T-helper 2 cell treated with Interferon-gamma antibody and Interleukin-4, amounts not matched to agents 5 μg/mL and 100 μg/mL, for 36 hours (primary cell): ENCODE measurements around the gene CALD1.

Experiments
- DNase-seq: peaks from one replicate; pipeline ENCODE4 v3.0.0; 2021; ENCODE audit warnings: low spot score
- H3K27ac Mint-ChIP-seq: one replicate; pipeline ENCODE4 v1.8.0; 2021; ENCODE audit warnings: mild to moderate bottlenecking, mixed read lengths
- H3K27me3 Mint-ChIP-seq: one replicate; pipeline ENCODE4 v1.8.0; 2021; ENCODE audit warnings: low read depth, mixed read lengths
- H3K36me3 Mint-ChIP-seq: one replicate; pipeline ENCODE4 v1.8.0; 2021; ENCODE audit warnings: low read depth, mixed read lengths
- H3K4me1 Mint-ChIP-seq: one replicate; pipeline ENCODE4 v1.8.0; 2021; ENCODE audit warnings: low read depth, mixed read lengths
- H3K4me3 Mint-ChIP-seq: one replicate; pipeline ENCODE4 v1.8.0; 2022; ENCODE audit warnings: mild to moderate bottlenecking, moderate library complexity, mixed read lengths
- H3K9me3 Mint-ChIP-seq: one replicate; pipeline ENCODE4 v1.8.0; 2021; ENCODE audit warnings: mixed read lengths

CALD1 gene

GRCh38 chr7:134922720-134923704, 143.6 kb downstream of the CALD1 start:
- Mint-ChIP-seq H3K4me1 (peaks cover 13% of the 10 kb centered on the region), H3K9me3 (no peaks in the 10 kb centered on the region), H3K27ac (no peak overlapping the region), H3K27me3 (no peaks in the 10 kb centered on the region), H3K36me3 (no peaks in the 10 kb centered on the region), H3K4me3 (no peak overlapping the region)
- DNase-seq: no peak

- no peak for DNase-seq
- Mint-ChIP-seq H3K27me3 (no peaks in the 10 kb centered on the region), H3K4me3 (no peak overlapping the region), H3K27ac (no peak overlapping the region), H3K4me1 (no peaks in the 10 kb centered on the region), H3K36me3 (no peaks in the 10 kb centered on the region), H3K9me3 (no peaks in the 10 kb centered on the region)
Observed at GRCh38 chr7:134925766-134926165, 146.3 kb downstream of the CALD1 start.

- Mint-ChIP-seq H3K4me3 (no peak overlapping the region), H3K4me1 (no peaks in the 10 kb centered on the region), H3K36me3 (no peaks in the 10 kb centered on the region), H3K9me3 (no peaks in the 10 kb centered on the region), H3K27me3 (no peaks in the 10 kb centered on the region), H3K27ac (no peak overlapping the region)
- no peak for DNase-seq
Observed at GRCh38 chr7:134926396-134926795, 147.0 kb downstream of the CALD1 start.

DNA sequence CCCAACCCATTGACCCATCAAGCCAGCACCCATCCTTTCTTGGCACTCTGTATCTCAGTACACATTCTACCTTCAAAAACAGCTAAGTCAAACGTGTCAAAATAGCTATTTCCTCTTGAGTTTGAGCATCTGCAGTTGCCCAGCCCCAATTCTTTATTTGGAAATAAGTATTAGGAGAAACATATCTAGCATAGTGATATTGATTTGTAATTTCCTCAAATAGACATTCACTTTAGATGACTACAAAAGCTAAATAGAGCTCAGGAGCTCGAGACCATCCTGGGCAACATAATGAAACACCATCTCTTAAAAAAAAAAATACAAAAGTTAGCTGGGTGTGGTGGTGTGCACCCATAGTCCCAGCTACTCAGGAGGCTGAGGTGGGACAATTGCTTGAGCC, 147.6 kb downstream of the CALD1 start:
- no peaks in the 10 kb centered on the region for H3K4me1 Mint-ChIP-seq
- no peaks in the 10 kb centered on the region for H3K36me3 Mint-ChIP-seq
- H3K27ac Mint-ChIP-seq: no peak overlapping the region
- H3K4me3 Mint-ChIP-seq: no peak overlapping the region
- no peak for DNase-seq
- H3K27me3 Mint-ChIP-seq: no peaks in the 10 kb centered on the region
- H3K9me3 Mint-ChIP-seq: peaks cover 3% of the 10 kb centered on the region

GRCh38 chr7:134927723-134928122, 148.3 kb downstream of the CALD1 start:
- Mint-ChIP-seq H3K27me3 (no peaks in the 10 kb centered on the region), H3K27ac (no peak overlapping the region)

DNA sequence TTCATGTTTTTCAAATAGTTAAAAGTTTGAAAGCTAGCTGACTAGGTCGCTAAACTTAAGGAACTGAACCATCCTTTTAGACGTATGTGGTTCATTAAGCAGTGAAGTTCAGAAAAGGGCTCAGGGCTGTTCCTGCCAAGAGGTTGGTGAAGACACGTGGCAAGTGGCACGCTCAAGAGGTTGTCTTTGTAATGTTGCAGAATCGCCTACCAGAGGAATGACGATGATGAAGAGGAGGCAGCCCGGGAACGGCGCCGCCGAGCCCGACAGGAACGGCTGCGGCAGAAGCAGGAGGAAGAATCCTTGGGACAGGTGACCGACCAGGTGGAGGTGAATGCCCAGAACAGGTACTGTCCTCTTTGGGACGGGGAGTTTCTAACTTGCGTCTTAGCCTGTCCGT, 149.1 kb downstream of the CALD1 start:
- Mint-ChIP-seq H3K4me3 (no peak overlapping the region), H3K36me3 (no peaks in the 10 kb centered on the region), H3K27ac (no peak overlapping the region), H3K4me1 (peaks cover 6% of the 10 kb centered on the region), H3K9me3 (peaks cover 6% of the 10 kb centered on the region), H3K27me3 (no peaks in the 10 kb centered on the region)
- DNase-seq: no peak

More at GRCh38 chr7:134927723-134928122, 148.3 kb downstream of the CALD1 start:
- H3K4me3 Mint-ChIP-seq: no peak overlapping the region
- H3K36me3 Mint-ChIP-seq: no peaks in the 10 kb centered on the region
- no peaks in the 10 kb centered on the region for H3K4me1 Mint-ChIP-seq
- peaks cover 6% of the 10 kb centered on the region for H3K9me3 Mint-ChIP-seq
- DNase-seq: no peak

- no peaks in the 10 kb centered on the region for H3K36me3 Mint-ChIP-seq
- H3K4me3 Mint-ChIP-seq: no peak overlapping the region
- peaks cover 6% of the 10 kb centered on the region for H3K9me3 Mint-ChIP-seq
- H3K27me3 Mint-ChIP-seq: no peaks in the 10 kb centered on the region
- H3K27ac Mint-ChIP-seq: no peak overlapping the region
- H3K4me1 Mint-ChIP-seq: peaks cover 7% of the 10 kb centered on the region
- no peak for DNase-seq
Observed at GRCh38 chr7:134931487-134931886, 152.1 kb downstream of the CALD1 start.

DNA sequence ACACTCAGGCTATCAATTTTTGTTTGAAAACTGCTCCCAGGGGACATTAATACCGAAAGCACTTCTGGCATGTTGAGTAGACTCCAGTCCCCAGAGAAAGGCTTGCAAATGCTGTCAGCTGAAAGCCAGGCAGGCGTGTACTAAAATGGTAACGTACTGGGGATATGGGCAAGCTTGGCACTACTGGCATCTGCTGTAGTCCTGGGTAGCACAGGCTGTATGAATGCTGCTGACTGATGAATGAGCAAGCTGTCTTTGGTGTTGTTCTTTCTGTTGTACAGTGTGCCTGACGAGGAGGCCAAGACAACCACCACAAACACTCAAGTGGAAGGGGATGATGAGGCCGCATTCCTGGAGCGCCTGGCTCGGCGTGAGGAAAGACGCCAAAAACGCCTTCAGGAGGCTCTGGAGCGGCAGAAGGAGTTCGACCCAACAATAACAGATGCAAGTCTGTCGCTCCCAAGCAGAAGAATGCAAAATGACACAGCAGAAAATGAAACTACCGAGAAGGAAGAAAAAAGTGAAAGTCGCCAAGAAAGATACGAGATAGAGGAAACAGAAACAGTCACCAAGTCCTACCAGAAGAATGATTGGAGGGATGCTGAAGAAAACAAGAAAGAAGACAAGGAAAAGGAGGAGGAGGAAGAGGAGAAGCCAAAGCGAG, 153.4 kb downstream of the CALD1 start:
- no peak for DNase-seq
- H3K9me3 Mint-ChIP-seq: peaks cover 6% of the 10 kb centered on the region
- H3K36me3 Mint-ChIP-seq: no peaks in the 10 kb centered on the region
- peak overlapping the region; percentile 56 for H3K4me3 Mint-ChIP-seq
- peak overlapping the region; percentile 80 for H3K27ac Mint-ChIP-seq
- no peaks in the 10 kb centered on the region for H3K27me3 Mint-ChIP-seq
- H3K4me1 Mint-ChIP-seq: peaks cover 9% of the 10 kb centered on the region

GRCh38 chr7:134933460-134934068, 154.1 kb downstream of the CALD1 start:
- Mint-ChIP-seq H3K27me3 (no peaks in the 10 kb centered on the region), H3K36me3 (no peaks in the 10 kb centered on the region), H3K27ac (peak overlapping the region; percentile 80), H3K9me3 (peaks cover 6% of the 10 kb centered on the region), H3K4me3 (peak overlapping the region; percentile 56), H3K4me1 (peaks cover 9% of the 10 kb centered on the region)
- no peak for DNase-seq

- H3K27ac Mint-ChIP-seq: no peak overlapping the region
- H3K36me3 Mint-ChIP-seq: no peaks in the 10 kb centered on the region
- H3K4me1 Mint-ChIP-seq: peaks cover 10% of the 10 kb centered on the region
- H3K4me3 Mint-ChIP-seq: no peak overlapping the region
- H3K9me3 Mint-ChIP-seq: peaks cover 6% of the 10 kb centered on the region
- DNase-seq: no peak
- no peaks in the 10 kb centered on the region for H3K27me3 Mint-ChIP-seq
Observed at GRCh38 chr7:134935701-134936100, 156.3 kb downstream of the CALD1 start.

DNA sequence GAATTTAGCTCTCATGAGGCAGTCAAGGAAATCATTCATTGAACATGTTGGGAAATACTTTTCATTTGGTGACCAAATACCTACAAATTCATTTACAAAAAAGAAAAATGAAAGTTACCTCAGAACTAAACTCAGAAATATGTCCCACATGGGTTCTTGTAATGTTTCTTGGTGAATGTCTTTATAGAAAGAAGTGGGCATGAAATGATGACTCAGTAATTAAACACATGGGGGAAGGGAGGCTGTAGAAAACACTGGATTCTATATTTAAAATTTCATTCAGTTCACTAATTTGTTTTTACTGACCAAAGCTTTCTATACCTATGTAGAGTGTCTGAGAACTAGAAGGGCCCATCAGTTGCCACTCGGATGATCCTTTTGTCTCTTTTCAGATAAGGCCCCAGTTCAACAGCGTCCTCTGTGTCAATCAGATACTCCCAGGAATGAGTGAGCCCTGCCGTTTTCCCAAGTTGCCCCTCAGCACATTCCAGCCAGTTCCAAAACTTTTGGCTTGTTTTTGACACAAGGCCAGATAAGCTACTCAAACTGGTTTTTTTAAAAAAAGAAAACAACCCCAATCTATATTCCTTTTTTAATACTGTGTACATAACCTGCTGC, 157.6 kb downstream of the CALD1 start:
- Mint-ChIP-seq H3K27me3 (no peaks in the 10 kb centered on the region), H3K4me3 (no peak overlapping the region), H3K36me3 (no peaks in the 10 kb centered on the region), H3K9me3 (peaks cover 4% of the 10 kb centered on the region), H3K4me1 (peaks cover 12% of the 10 kb centered on the region), H3K27ac (no peak overlapping the region)
- DNase-seq: no peak

- Mint-ChIP-seq H3K27ac (no peak overlapping the region), H3K27me3 (no peaks in the 10 kb centered on the region), H3K4me1 (peaks cover 10% of the 10 kb centered on the region), H3K9me3 (no peaks in the 10 kb centered on the region), H3K4me3 (no peak overlapping the region), H3K36me3 (no peaks in the 10 kb centered on the region)
- DNase-seq: no peak
Observed at GRCh38 chr7:134938141-134938540, 158.7 kb downstream of the CALD1 start.

DNA sequence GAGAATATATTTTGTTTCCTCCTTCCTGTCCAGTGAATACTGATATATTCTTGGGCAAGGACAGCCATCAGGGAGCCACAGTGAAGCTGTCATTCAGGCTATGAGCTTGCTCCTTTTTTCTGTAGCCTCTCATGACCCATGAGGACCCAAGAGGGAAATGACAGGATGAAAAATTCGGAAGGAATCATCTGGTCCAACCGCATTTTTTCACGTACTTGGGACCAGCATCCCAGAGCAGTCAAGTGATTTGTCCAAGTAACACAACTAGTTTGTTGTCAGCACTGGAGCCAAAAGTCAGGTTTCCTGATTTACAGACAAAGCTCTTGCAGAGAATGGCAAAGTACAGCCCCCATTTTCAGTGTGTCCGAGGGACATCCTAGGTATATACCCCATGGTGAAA, 159.7 kb downstream of the CALD1 start:
- Mint-ChIP-seq H3K4me1 (peaks cover 6% of the 10 kb centered on the region), H3K4me3 (no peak overlapping the region), H3K27me3 (no peaks in the 10 kb centered on the region), H3K36me3 (no peaks in the 10 kb centered on the region), H3K9me3 (no peaks in the 10 kb centered on the region), H3K27ac (no peak overlapping the region)
- no peak for DNase-seq

DNA sequence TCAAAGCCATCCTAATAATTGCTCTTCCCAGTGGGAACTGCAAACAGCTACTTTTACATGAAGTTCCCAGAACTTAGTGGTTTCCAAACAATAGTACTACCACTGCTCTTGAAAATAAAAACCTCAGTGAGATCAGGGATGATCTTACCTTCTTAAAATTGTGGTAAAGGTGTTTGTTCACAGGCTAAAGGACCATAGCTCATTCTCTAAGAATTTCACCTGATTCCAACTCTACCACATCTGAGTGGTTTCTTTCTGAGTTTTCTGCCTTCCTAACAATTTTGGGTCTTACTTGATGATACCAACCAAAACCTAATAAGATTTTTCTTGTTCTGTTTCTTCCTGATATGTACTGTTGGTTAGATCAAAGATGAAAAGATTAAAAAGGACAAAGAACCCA, 161.3 kb downstream of the CALD1 start:
- no peak overlapping the region for H3K4me3 Mint-ChIP-seq
- DNase-seq: no peak
- H3K27ac Mint-ChIP-seq: no peak overlapping the region
- H3K36me3 Mint-ChIP-seq: no peaks in the 10 kb centered on the region
- H3K27me3 Mint-ChIP-seq: no peaks in the 10 kb centered on the region
- no peaks in the 10 kb centered on the region for H3K9me3 Mint-ChIP-seq
- H3K4me1 Mint-ChIP-seq: peaks cover 8% of the 10 kb centered on the region
